Fibroblast of skin of scalp (primary cell): ENCODE data around the gene TNFRSF11A.

ENCODE experiments used
- DNase-seq: peaks from one replicate; pipeline ENCODE4 v3.0.0-alpha.2; 2013

Gene TNFRSF11A

DNA sequence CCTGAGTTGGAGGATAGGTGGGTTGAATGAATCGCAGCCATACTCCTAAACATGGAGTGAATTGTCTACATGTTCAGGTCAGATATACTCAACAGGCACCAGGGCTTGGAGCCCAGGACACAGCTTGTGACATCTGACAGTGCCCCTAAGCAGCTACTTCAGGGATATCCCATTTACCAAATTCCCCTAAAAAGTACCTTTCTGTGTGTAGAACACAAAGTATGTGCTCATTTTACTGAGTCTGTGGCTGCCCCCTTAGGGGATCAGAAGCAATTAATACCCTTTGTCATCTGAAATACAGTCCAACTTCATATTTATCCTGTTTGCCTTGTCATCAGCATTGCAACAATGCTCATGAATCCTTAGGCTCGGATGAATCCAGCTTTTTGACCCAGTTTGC lies 20.8 kb downstream of the TNFRSF11A start:
- DNase-seq, result no peak

DNA sequence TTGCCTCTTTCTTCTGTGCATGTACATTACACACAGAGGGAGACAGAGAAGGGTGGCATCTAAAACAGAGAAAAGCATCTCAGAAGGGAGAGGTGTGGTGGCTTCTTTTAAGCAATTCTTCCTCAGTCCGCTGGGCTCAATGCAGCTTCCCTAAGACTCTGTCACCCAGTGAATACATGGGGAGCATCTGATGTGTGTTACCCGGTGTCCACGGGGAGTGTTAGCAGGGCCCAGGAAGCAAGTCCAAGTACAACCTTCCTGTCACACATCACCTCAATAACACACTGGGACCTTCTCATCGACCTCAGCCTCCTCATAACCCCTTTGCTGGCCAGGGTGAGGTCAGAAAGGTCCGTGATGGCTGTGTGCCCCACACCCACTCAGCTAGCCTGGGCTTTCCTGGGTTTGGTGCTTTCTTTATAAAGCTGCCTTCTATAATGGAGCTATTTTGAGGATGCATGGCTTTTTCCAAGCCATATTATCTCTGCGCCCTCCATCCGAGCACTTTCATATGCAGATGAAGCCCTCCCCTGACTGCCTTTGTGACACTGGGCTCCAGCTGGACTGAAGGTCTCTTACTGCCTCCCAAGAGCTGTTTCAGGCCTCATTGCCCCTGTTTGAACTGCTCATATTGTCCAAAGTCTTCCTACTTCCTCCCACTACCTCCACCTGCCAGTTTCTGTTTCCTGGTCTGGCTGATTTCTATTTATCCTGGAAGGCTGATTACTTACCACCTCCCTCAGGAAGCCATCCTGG lies 21.4 kb downstream of the TNFRSF11A start:
- DNase-seq, result no peak

DNA sequence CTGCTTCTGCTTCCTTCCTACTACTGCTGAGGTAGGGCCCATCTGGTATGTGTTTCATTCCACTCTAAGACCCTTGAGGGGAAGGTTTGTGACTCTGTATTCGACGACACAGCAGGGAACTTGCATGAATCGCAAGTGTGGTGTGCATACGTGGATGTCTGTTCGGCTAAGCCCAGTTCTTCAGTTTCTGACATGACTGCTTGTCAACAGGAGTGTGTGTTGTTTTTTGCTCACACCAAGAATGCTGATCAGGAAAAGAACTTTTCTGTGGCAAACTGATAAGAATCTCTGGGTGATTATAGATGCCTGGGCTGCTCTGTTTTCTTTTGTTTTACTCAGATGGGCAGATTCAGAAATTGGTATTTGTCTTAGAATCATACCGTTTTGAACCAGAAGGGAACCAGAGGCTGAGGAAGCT lies 22.0 kb downstream of the TNFRSF11A start:
- DNase-seq, result no peak

DNA sequence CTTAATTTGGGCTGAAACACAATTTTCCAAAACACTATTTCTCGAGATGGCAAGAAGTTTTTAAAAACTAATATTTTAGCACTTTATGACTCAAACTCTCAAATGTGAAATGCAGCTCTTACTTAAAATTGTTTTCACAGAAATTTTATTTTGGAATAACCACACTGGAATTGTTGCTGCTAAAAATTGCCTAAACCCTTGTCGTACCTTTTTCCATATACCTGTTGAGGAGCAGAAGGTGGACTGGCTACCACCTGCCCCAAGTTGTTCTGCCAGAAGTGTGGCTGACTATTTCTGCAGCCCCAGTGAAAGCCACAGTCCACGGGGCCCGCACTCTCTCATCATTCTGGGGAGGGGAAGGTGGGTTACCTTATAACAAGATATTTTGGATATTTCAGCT lies 23.4 kb downstream of the TNFRSF11A start:
- DNase-seq, result no peak

DNA sequence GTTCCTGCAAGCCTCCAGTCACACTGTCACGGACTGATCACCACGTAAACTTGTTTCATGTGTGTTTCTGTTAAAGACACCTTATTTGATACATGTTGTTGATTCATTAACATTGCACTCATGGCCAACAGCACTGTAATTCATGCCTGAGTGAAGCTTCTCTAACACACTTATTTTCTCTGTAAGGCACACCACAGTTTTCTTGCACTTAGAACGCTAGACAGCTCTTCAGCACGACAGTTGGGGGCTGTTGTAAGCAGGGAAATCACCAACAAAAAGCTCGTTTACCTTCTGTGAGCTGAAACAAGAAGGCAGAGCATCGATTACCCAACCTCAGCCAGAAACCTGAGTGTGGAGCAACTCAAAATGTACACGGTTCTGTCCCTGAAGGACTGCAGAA lies 28.1 kb downstream of the TNFRSF11A start:
- DNase-seq, result no peak

DNA sequence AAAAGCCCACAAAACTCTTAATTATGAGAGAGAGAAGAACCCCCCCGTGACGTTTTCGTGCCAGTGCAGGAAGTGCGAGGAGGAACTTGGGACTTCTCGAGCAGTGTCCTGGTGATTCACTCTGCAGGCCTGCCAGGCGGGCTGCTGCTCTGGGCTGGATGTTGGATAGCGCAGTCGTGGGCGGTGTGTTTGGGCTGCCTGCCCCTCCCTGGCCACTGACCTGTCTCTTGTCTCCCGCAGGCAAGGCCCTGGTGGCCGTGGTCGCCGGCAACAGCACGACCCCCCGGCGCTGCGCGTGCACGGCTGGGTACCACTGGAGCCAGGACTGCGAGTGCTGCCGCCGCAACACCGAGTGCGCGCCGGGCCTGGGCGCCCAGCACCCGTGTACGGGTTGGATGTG lies 29.0 kb downstream of the TNFRSF11A start:
- DNase-seq, result no peak

DNA sequence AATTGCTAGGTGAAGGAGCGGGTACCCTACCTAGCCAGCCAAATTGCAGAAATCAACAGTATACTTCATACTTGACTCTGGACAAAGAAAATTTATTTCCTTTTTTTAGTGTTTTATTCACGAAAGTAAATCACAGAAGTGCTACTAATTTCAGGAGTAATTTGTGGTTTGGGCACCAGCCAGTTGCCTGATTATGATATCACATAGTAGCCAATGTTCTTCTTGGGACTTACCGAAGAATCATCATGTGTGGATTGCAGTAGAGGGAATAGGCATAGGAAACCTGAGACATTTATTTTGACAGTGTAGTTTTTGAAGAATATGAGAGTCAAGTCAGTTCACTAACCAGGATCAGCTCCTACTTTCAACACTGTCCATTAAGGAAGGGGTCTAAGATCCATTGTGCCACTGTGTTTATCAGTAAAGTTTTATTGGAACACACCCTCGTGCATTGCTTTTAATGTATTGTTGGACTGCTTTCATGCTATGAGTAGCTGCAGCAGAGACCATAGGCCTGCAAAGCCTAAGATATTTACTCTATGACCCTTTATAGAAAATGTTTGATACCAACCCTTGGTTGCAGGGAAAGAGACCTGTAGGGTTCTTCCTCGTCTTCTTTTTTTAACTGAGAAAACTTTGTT lies 32.1 kb downstream of the TNFRSF11A start:
- no peak for DNase-seq

DNA sequence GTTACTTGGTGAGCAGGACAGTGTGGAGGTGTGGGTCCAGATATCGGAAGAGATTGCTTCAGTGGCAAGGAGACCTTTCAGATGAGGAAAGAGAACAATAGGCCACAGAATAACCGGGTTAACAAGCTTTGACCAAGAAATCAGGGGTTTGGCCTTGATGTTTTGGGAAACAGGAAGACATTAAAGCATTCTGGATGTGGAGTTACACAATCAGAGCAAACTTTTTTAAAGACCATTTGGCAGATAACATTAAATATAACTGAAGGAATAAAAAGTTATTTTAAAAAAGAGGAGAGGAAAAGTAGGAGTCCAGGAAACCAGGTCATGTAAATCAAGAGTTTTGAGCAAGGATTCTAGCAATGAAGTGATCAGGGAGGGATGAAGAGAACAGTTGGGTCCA lies 35.7 kb downstream of the TNFRSF11A start:
- no peak for DNase-seq

DNA sequence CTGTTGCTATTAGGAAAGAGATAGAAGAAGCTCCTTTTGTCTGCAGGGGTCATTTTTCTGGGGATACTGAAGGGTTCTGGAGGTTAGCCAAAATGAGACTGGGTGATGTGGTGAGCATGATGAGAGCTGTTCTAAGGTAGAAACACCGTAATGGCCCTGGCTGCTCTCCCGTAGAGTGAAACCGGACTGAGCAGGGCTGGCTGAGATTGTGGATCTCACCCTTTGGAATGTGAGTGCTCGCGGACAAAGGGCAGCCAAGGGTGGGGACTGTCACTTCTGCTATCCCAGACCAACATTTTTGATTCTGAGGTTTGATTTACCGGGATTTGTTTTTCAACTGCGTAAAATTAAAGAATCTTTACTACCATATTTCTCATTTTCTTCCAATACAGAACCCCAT lies 36.2 kb downstream of the TNFRSF11A start:
- DNase-seq, result no peak

DNA sequence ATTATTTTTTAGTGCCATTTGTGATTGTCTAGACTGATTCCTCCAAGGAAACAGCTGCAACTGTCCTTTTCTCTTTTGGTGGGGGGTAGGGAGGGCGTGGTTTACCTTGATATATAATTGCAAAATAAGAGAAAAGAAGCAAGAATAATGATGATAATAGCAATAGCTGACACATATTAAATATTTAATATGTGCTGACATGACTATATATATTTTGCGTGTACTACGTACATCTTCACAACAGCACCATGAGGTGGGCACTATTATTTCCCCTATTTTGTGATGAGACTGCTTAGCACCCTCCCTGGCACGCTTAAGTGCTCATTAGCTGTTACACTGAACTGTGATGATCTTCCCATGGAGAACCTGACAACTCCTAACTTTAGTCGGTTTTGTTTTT lies 39.4 kb downstream of the TNFRSF11A start:
- DNase-seq, result no peak

DNA sequence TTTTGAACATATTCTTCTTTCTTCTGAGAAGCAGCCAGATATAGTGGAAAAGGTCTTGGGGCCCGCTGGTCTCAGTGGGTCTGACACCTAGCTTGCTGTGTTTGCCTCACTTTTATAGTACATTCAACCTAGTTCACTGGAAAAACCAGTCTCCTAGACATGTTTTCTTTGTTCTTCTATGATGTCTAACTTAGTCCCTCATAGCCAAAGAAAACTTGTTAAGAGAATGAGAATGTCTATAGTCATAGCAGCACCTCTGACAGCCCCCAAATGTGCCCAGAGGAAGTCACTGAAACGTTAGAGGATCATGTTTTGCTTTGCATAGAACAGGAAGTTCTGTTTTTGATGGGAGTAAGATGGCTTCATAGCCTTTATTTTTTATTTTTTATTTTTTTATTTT lies 40.3 kb downstream of the TNFRSF11A start:
- DNase-seq, result no peak

DNA sequence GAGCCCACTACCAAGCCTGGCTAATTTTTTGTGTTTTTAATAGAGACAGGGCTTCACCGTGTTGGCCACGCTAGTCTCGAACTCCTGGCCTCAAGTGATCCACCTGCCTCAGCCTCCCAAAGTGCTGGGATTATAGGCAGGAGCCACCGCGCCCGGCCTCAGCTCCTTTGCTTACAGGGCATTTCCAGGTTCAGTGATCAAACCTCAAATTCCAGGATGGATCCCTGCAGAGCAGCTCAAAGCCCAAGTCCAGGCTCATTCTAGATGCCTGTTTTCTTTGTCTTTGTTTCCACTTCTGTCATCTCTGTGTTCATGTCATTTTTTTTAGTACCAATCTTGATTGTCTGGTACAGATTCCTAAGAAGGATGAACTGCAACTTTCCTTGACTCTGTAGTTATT lies 41.9 kb downstream of the TNFRSF11A start:
- no peak for DNase-seq

DNA sequence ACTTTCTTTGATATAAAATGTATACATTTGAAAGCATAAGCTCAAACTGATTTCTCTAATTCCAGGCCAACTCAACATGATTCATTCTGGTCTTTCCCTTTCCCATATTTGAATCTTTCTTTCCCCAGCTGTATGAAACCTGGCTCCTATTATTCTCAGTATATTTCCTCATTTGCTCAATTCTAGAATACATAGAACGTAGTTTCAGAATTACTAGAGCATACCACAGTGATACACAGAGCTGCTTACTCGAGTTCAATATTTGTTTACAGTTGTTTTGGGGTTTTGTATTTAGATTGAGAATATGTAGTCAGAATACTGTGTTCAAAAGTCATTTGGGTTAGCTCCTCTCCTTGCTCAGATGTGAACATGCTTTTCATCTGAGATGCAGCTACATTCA lies 43.0 kb downstream of the TNFRSF11A start:
- no peak for DNase-seq

DNA sequence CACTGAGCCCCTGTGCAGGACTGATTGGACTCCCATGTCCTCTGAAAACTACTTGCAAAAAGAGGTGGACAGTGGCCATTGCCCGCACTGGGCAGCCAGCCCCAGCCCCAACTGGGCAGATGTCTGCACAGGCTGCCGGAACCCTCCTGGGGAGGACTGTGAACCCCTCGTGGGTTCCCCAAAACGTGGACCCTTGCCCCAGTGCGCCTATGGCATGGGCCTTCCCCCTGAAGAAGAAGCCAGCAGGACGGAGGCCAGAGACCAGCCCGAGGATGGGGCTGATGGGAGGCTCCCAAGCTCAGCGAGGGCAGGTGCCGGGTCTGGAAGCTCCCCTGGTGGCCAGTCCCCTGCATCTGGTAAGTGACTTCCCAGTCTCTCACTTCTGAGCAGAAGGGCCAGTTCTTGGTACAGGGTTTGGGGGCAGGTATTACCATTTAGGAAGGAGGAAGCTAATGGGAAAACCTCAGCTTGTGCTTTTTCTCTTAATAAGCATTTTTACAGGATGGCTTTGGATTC lies 44.1 kb downstream of the TNFRSF11A start:
- DNase-seq, result no peak

DNA sequence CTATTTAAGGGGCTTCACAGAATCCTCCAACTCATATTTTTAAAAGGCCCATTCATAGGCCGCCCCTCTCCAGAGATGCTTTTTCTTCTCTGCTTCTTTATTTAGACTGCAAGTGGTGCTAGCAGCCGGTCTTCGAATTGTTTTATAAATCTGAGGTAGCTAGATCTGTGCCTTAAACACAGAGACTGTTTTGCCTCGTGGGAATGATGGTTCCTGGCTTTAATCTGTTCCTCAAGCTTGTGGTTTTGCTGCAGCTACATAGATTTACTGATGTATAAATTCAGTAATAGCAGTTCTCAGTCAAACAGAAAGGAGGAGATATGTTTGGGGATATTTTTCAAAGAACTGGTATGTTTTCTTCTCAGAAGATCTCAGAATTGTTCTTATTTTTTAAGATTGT lies 45.3 kb downstream of the TNFRSF11A start:
- no peak for DNase-seq

DNA sequence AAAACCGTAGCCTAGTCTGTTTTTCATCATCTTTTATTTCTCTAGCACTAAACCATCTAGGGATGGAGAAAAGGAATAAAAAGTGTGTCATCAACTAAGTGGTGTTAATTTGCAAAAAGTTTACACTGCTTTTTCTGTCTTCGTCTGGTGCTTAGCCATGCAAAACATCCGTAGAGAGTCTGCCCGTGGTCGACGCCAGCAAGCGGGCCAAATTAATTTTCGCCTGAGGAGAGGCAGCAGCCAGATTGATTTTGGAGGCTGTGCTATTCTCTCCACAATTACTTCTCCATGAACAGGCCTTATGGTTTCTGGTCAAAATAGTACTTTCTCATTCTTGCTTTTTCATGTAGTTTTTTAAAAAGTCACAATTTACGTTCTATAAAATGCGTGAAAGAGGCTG lies 46.3 kb downstream of the TNFRSF11A start:
- DNase-seq, result no peak

DNA sequence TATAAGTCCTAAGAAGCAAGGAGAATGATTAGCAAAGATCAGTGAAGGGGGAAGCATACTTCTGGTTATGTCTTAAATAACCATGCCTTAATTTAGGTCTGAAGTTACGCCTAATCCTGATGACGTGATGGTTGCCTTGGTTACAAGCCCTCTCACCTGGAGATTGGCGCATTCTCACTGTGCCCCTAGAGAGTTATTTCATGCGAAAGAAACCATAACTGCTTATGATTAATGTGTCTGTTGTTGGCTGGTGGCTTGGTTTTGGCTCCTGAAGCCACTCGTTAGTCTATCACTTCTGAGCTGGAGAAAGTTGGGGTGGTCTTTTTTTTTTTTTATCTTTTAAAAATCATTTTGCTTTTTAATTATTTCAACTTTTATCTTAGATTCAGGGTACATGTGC lies 47.0 kb downstream of the TNFRSF11A start:
- DNase-seq, result no peak

DNA sequence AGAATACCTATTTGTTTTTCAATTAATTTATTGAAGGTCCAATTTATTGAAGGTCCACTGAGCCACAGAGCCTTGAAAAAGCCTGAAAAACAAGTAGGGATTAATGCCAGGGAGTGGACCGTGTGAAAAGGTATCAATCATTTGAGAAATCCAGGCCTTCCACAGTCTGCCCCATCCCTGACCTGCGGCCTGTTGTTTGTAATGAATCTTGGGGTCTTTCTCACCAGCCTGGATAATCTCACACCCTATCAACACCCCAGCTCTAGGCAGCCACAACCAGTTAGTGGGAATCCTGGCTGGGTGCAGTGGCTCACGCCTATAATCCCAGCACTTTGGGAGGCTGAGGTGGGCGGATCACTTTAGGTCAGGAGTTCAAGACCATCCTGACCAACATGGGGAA lies 47.8 kb downstream of the TNFRSF11A start:
- no peak for DNase-seq

DNA sequence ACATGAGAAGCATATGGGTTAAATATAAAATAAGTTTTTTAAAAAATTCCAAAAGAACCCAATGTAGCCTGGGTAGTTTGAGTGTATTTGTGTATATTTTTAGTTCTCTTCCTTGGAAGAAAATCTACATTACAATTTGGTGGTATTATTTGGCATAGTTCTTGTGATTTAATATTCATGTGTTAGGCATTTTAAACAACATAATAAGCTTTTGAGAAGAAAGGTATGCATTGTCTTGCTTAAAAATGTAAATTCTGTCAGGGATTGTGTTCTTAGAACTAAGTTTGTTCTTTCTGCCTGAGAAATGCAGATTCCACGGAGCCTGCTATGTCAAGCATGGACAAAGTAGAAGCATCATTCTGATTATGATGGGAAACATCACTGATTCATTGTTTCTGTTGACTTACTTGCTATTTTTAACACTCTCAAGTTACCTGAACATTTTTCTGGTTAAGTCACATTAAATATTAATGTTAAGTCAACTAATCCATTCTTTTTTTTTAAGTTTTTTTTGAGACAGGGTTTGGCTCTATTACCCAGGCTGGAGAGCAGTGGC lies 49.4 kb downstream of the TNFRSF11A start:
- DNase-seq, result no peak

DNA sequence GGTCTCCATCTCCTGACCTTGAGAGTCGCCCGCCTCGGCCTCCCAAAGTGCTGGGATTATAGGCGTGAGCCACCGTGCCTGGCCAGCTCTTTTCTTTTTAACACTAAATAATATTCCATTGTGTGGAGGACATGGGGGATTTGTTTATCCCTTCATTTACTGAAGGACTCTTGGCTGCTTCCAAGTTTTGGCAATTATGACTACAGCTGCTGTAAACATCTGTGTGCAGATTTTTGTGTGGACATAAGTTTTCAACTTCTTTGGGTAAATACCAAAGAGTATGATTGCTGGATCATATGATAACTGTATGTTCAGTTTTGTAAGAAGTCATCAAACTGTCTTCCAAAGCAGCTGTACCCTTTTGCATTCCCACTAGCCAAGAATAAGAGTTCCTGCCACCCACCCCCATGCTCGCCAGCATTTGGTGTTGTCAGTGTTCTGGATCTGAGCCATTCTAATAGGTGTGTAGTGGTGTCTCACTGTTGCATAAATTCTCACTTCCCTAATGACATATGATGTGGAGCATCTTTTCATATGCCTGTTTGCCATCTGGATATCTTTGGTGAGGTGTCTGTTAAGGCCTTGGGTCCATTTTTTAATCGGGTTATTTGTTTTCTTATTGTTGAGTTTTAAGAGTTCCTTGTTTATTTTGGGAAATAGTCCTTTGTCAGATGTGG lies 52.2 kb downstream of the TNFRSF11A start:
- DNase-seq, result no peak

DNA sequence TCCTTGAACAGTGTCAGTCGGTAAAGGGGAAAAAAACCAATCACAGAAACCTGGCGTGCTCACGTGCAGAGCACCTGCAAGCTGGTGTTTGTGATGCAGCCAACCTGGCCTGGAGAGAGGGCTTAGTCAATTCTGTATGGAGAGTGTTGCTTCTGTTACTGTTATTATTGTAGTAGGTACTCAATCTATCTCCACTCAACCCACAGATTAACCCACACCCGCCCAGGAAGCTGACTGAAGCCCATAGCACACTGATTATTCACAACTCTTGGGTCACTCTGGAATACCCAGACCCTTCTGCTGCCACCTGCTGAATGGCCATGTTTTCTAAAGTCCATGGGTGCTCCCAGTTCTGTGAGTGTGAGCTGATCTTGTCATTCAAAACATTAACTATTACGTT lies 53.9 kb downstream of the TNFRSF11A start:
- no peak for DNase-seq

DNA sequence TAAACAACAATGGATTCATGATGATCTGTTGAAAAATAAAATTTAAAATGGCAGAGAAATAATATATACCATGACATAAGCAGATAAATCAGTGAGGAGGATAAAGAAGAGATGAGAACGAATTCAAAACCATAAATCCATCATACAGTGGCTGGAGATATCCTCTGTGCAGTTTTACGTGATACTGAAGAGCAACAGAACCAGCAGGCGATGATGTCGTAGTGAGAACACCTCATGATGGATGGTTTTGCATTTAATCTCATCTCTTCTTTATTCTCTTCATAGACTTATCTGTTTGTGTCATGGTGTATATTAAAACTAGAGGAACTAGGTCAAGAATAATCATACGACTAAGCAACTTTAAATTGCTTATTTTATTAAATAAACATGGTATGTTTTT lies 56.3 kb downstream of the TNFRSF11A start:
- no peak for DNase-seq

DNA sequence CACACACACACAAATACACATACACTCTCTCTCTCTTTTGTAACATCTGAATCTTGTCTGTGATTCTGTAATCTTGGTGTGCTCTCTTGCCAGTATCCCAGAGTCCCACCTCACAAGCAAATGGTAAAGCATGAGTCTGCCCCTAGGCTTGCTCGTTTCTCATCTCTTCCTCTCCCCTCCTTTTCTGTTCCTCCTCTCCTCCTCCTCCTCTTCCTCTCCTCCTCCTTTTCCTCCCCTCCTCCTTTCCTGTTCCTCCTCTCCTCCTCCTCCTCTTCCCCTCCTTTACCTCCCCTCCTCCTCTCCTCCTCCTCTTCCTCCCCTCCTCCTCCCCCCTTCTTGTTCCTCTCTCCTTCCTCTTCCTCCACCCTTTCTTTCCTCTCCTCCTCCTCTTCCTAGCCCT lies 59.0 kb downstream of the TNFRSF11A start:
- DNase-seq, result no peak
